ENCODE measurements around the gene OTP.

GRCh38 chr5:77627869-77628674 is 10.4 kb downstream of the OTP start:
- TF ChIP-seq, protein P1, sequence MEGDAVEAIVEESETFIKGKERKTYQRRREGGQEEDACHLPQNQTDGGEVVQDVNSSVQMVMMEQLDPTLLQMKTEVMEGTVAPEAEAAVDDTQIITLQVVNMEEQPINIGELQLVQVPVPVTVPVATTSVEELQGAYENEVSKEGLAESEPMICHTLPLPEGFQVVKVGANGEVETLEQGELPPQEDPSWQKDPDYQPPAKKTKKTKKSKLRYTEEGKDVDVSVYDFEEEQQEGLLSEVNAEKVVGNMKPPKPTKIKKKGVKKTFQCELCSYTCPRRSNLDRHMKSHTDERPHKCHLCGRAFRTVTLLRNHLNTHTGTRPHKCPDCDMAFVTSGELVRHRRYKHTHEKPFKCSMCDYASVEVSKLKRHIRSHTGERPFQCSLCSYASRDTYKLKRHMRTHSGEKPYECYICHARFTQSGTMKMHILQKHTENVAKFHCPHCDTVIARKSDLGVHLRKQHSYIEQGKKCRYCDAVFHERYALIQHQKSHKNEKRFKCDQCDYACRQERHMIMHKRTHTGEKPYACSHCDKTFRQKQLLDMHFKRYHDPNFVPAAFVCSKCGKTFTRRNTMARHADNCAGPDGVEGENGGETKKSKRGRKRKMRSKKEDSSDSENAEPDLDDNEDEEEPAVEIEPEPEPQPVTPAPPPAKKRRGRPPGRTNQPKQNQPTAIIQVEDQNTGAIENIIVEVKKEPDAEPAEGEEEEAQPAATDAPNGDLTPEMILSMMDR (IDR thresholded peaks at IDR 0.05; ENCODE audit: insufficient read depth, low read length) = no peak
- no peak for TF ChIP-seq POLR2AphosphoS5 (IDR thresholded peaks at IDR 0.05; ENCODE audit: low read depth)

All from HL-60 (cell line).